ENCODE results near the gene RAB3IL1. TPM values are rescaled to one million over a fixed set of nuclear protein-coding genes. Genes with fewer than 3 reads are reported as not detected.
"Not testable (repeated sequence)": the region's sequence is repeated elsewhere in the genome, so short reads cannot be mapped to it uniquely, and the experiment has no call there.

Gene RAB3IL1
- total RNA-seq, 1 donor from 2014 or later, result 3.0 TPM

DNA sequence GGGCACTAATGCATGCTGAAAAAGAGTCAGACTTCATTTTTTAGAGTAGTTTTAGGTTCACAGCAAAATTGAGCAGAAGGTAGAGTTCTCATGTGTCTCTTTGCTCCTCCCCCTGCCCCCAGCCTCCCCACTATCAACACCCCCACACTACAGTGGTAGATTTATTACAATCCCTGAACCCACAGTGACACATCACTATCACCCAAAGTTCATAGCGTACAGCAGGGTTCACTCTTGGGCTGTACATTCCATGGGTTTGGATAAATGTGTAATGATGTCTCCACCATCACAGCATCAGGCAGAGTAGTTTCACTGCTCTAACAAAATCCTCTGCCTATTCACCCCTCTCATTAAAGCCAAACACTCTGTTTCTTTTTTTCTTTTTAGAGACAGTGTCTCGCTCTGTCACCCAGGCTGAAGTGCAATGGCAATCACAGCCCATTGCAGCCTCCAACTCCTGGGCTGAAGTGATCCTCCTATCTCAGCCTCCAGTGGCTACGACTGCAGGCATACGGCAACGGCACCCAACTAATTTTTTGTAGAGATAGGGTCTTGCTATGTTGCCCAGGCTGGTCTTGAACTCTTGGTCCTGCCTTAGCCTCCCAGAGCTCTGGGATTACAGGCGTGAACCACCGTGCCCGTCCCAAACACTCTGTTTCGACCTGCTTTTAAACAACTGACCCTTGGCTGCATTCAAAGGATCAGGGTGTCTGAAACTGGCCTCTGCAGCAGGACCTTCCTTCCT is 36.9 kb upstream of the RAB3IL1 start:
- DNase-seq (ENCODE audit: low read depth), result no peak

DNA sequence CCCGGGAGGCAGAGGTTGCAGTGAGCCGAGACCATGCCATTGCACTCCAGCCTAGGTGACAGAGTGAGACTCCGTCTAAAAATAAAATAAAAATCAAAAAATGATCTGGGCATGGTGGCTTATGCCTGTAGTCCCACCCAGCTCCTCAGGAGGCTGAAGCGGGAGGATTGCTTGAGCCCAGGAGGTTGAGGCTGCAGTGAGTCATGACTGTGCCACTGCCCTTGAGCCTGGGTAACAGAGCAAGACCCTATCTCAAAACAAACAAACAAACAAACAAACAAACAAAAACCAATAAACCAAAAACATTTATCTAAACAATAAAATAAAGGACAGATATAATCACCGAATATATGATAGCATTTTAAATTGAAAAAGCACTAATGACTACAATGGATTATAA is 36.3 kb upstream of the RAB3IL1 start:
- not testable (repeated sequence) for DNase-seq (ENCODE audit: low read depth)

DNA sequence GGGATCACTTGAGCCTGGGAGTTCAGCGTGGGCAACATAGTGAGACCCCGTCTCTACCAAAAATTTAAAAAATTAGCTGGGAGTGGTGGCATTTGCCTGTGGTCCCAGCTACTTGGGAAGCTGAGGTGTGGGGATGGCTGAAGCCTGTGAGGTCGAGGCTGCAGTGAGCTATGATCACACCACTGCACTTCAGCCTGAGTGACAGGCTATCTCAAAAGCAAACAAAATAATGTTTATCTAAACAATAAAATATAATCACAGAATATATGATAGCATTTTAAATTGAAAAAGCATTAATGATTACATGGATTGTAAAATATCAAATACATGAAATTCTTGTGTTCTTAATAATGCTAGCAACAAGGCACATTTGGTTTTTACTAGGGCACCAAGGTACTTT is 35.5 kb upstream of the RAB3IL1 start:
- no peak for DNase-seq (ENCODE audit: low read depth)

DNA sequence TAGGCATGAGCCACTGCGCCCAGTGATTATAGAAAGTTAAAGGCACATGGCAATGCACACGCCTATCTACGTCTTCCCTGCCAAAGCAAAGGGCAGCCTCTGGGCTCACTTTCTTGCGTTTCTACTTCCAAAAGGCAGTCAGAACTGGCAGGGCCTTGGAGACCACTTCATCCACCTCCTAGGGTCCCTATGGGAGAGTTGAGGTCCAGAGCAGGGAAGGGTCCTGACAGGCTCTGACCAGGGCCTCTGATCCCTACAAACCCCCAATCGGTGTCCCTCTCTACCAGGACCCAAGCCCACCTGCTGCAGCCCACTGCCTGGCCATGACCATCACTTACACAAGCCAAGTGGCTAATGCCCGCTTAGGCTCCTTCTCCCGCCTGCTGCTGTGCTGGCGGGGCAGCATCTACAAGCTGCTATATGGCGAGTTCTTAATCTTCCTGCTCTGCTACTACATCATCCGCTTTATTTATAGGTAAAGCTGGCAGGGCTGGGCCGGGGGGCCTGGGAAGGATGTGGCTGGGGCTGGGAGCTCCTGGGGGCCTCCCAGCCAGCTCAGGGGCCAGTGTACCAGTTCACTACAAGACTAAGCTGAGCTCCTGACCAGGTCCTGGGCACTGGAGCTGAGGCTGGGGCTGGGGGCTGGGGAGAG is 34.2 kb upstream of the RAB3IL1 start:
- no peak for DNase-seq (ENCODE audit: low read depth)

DNA sequence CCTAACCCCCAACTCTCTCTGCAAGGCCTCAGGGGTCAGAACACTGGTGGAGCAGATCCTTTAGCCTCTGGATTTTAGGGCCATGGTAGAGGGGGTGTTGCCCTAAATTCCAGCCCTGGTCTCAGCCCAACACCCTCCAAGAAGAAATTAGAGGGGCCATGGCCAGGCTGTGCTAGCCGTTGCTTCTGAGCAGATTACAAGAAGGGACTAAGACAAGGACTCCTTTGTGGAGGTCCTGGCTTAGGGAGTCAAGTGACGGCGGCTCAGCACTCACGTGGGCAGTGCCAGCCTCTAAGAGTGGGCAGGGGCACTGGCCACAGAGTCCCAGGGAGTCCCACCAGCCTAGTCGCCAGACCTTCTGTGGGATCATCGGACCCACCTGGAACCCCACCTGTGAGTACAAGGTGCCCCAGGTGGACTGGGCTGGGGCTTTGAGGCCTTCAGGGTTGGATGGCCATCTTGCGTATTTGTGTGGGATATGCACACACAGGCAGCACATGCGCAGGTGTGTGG is 32.7 kb upstream of the RAB3IL1 start, which contains the start of gene BEST1:
Gene BEST1 (plus strand): TSS at position 317 of the 513 bp plus-strand sequence. CDS start 1,456 bp downstream, outside the sequence.
- DNase-seq (ENCODE audit: low read depth), result no peak

DNA sequence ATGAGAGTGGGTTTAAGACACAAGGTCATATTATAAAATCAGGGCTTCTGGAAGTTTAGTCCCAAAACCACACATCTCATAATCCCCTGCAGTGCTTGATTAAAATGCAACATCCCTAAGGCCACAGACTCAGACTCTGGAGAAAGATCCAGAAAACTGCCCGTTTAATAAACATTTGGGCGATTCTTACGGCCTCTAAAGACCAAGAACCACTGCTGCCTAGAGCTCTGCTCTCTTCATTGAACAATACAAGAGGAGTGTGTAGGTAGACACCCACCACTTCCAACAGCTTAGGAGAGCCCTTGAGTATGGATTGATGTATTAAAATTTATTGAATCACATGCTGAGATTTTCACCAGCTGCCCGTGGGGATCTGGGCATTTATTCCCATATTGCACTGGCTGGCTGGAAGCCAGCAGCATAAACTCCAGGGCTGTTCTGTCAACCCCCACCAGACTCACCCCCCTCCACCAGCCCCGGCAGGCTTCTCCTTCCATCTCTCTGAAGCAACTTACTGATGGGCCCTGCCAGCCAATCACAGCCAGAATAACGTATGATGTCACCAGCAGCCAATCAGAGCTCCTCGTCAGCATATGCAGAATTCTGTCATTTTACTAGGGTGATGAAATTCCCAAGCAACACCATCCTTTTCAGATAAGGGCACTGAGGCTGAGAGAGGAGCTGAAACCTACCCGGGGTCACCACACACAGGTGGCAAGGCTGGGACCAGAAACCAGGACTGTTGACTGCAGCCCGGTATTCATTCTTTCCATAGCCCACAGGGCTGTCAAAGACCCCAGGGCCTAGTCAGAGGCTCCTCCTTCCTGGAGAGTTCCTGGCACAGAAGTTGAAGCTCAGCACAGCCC is 32.0 kb upstream of the RAB3IL1 start:
- peak; percentile 78 for DNase-seq (ENCODE audit: low read depth)

DNA sequence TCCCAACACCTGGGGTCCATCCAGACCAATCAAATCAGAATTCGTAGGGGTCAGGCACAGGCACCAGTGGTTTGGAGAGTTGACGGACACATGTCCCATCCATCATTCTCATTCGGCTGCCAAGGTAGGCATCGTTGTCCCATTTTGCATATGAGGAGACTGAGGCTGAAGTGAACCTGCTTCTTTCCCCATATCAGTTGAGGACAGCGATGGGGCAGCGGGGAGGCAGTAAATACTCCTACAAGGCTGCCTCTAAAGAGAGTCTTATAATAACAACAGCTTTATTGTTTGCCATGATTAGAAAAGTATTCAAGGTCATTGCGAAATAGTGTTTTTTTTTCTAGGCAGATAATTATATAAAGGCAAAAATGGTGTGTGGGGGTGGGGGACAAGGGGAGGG is 31.1 kb upstream of the RAB3IL1 start:
- DNase-seq (ENCODE audit: low read depth), result no peak

DNA sequence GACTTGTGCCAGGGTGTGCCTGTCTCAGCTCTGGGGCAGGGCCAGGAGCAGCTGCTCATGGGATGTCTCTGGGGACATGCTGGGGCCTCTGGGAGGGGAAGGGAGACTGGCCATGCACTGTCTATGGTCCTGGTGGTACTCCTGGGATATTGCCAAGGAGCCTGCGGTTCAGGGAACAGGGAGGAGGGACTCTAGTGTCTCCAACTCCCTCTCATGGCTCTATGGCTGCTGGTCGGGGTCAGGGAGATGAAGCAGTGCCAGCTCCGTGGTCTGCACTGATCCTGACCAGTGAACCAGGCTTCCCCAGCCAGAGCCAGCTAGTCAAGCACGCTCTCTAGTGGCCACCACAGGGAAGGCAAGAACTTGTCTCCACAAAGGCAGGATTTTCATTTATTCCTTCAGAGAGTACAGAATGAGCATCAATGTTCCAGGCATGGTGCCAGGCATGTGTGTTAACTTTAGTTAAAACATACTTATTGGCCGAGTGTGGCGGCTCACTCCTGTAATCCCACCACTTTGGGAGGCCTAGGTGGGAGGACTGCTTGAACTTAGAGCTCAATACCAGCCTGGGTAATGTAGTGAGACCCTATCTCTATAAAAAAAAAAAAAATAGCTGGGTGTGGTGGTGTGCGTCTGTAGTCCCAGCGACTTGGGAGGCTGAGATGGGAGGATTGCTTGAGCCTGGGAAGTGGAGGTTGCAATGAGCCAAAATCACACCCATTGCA is 30.3 kb upstream of the RAB3IL1 start:
- DNase-seq (ENCODE audit: low read depth), result peak; percentile 96

DNA sequence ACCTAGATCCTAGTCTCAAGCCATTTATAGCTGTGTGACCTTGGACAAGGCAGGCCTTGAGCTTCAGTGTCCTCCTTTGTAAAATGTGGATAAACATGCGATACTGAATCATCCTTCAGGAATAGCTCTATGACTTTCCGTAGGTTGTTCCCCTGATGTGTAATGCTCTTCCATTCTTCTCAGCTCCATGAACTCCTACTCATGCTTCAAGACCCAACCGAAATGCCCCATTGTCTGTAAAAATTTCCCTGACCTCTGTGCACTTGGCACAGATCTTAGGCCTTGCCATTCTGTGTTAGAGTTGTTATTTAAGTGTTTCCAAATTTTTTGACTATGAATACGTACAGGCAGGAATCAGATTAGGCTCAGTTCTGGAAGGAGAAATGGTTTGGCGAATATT is 29.5 kb upstream of the RAB3IL1 start:
- peak; percentile 29 for DNase-seq (ENCODE audit: low read depth)

DNA sequence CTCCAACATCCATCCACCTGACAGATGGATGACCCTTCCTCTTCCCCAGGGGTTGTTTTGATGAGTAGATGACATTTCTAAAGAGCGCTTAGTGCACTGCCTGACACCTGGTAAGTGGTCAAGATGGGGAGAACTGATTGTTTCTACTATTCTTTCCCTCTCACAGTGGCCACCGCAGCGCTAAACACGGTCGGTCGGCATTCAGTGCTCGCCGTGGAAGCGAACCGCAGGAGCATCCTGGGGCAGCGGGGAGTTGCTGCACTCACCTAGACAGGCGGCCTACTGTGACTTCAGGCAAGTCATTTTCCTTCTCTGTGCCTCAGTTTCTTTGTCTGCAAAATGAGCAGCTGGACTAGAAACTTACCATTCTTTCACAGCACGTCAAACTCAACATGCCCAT is 27.8 kb upstream of the RAB3IL1 start:
- DNase-seq (ENCODE audit: low read depth), result no peak

DNA sequence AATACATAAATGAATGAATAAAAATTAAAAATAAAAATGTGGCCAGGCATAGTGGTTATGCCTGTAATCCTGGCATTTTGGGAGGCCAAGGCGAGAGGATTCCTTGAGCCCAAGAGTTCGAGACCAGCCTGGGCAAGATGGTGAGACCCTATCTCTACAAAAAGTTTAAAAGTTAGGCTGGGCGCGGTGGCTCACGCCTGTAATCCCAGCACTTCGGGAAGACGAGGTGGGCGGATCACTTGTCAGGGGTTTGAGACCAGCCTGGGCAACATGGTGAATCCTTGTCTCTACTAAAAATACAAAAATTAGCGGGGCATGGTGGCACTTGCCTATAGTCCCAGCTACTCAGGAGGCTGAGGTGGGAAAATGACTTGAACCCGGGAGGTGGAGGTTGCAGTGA is 23.1 kb upstream of the RAB3IL1 start:
- no peak for DNase-seq (ENCODE audit: low read depth)

DNA sequence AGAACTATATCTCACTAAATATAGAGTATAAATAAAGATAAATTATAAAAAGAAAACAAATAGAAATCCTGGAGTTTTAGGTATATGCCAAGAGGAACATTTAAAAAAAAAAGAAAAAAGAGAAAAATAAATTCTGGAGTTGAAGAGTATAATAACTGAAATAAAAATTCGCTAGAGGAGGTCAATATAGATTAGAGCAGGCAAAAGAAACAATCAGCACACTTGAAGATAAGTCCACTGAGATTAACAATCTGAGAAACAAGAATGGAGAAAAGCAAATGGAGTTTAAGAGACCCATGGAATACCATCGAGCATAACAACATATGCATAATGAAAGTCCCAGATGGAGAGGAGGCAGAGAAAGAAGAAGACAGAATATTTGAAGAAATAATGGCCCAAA is 18.5 kb upstream of the RAB3IL1 start:
- no peak for DNase-seq (ENCODE audit: low read depth)

DNA sequence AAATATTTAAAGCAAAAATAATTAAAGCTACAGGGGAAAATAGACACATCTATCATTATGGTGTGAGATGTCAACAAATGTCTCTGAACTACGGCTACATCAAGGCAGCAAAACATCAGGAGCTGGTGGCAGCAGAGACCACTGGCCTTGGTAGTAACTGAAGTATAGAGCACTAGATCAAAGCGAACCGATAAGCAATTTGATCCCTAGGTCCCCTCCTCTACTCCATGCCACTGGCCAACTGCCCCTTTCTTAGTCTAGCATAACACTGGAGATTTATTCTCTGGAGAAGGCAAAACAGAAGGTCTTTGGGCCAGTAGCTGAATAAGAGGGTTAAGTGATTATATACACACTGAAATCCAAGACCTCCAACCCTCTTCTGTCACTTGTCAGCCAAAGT is 13.6 kb upstream of the RAB3IL1 start:
- no peak for DNase-seq (ENCODE audit: low read depth)

DNA sequence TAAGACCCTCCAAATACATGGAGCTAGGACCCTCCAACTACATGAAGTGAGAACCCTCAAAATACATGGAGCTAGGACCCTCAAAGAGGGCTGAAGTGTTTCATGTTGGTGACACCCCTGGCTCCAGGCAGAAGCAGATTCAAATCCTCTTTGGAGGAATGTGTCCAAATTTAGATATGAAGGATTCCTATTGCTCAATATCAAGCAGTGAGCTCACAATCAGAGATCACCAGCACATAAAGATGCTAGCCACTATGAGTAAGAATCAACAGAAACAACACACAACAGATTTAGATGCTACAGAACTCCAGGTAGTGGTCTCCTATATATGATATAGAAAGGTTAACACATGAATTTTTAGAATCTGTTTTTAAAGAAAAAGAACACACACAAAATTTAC is 11.2 kb upstream of the RAB3IL1 start:
- no peak for DNase-seq (ENCODE audit: low read depth)

DNA sequence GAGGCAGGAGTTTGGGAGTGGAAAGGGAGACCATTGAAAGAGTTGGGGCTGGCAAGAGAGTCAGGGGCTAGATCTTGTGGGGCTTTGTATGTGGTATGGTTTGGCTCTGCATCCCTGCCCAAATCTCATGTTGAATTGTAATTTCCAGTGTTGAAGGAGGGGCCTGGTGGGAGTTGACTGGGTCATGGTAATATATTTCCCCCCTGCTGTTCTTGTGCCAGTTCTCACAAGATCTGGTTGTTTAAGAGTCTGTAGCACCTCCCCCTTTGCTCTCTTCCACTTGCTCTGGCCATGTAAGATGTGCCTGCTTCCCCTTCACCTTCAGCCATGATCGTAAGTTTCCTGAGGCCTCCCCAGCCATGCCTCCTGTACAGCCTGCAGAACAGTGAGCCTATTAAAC is 10.1 kb upstream of the RAB3IL1 start:
- DNase-seq (ENCODE audit: low read depth), result no peak

DNA sequence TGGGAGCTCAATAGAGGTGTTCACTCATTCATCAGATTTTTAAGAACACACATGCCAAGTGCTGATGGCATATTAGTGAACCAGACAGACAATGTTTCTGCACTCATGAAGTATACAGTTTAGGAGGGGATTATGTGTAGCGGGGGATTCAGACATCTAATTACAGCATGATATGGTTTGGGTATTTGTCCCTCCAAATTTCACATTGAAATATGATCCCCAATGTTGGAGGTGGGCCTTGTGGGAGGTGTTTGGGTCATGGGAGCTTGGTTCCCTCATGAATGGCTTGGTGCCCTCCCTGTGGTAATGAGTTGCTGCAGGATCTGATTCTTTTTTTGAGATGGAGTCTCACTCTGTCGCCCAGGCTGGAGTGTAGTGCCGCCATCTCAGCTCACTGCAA is 8.9 kb upstream of the RAB3IL1 start:
- no peak for DNase-seq (ENCODE audit: low read depth)

DNA sequence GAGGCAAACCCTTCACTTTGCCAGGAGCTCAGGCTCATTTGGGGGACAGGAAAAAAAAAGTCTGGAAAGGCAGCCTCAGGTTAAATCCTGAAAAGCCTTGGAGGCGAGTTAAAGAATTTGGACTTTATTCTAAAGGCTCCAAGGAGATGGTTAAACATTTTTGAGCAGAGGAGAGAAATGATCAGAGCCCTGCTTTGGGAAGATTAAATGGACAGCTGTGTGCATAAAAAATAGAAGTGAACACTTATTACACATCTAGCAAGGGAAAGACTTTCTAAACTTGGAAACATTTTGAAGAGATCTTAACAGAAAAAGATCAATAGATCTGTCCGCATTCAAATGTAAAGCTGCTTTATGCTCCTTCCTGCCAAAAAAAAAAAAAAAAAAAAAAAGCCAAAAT is 8.4 kb upstream of the RAB3IL1 start:
- no peak for DNase-seq (ENCODE audit: low read depth)

DNA sequence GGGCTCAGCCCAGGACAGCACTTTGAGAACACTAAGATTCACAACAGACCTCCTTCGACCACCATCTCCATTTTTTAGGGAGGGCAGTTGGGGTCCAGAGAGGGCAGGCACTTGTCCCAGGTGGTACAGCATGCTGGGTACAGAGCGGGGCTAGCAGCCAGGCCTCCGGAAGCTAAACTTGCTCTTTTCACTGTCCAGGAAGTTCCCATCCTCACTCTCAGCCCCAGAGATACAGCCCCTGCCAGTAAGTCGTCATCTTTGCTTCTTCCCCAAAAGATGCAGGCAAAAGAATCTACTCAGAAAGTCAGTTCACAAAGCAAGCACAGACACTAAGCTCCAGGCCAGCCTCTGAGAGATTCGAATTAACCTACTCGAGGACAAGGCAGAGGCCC is 6.7 kb upstream of the RAB3IL1 start:
- DNase-seq (ENCODE audit: low read depth), result no peak

DNA sequence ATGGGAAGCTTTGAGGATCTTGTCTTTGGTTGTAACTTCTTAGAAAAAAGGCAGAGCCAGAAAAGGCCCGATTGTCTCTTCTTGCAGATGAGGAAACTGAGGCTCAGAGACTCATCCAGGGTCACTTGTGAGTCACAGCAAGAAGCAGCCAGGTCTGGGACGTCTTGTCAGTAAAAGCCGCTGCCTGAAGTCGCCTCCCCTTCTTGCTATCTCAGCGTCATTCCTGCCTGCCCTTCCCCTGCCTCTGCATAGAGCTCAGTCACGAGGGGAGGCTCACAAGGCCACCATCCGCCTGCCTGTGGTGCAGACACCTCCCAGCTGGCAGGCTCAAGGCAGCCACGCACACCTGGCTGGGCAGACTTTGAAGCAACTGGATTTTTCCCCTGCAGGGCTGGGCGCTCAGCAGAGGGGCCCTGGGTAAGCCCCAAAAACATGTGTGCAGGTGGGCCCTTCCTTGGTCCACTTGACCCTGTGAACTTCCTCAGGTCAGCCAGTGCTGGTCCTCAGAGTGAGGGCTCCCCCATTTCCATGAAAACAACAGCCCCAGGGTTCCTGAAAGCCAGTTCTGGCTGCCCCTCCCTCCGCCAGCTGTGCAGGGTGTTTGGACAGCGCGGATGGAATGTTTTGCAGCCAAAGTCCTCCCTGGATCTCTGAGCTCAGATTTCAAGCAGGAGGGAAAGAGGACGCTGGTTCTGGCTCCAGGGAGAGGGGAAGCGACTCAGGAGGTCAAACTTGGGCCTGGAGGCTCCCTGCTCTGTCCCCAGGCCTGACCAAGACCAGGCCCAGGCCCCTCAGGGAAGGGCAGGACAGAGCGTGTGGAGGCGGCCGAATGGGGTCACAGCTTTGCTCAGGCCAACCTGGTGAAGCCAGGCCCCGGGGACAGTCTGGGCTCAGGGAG is 6.0 kb upstream of the RAB3IL1 start:
- DNase-seq (ENCODE audit: low read depth), result peak; percentile 35

DNA sequence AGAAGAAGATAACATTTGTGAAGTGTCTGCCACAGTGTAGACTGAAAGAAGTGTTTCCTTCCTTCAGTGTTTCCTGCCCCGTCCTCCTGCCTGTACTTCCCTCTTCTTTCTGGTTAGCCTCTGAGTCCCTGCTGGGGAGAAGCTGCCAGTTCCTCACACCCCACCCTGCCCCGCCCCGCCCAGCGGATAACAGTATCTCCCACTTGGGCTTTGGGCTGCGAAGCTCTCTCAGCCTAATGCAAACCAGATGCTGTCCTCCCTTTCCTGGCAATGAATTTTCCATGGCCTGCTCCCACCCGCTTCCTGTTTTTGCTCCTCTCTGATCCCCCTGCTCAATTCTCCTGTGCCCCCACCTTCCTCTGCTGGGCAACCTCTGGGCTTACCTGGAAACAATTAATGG is 5.2 kb upstream of the RAB3IL1 start:
- peak; percentile 24 for DNase-seq (ENCODE audit: low read depth)
